H1 (cell line): ENCODE measurements around the gene RNU6-1. TPM values are rescaled to one million over a fixed set of nuclear protein-coding genes. Genes with fewer than 3 reads are reported as not detected.

Experiments used
- CTCF ChIA-PET: fragments of 300-600 bp; sonication (Branson Sonifier 250); formaldehyde crosslinking; loops from one replicate; lab custom pipeline; 2021; ENCODE audit not compliant: partially characterized antibody; lab: Charles Lee
- POLR2A ChIA-PET: fragments of 300-600 bp; sonication (Branson Sonifier 250); formaldehyde crosslinking; loops from one replicate; lab custom pipeline; 2021; ENCODE audit warnings: inconsistent platforms; ENCODE audit not compliant: partially characterized antibody; lab: Charles Lee
- DNase-seq, 2 experiments: peaks; one replicate each; pipeline versions ENCODE4 v3.0.0 to v3.0.0-alpha.2; 2010 to 2022; ENCODE audit warnings: low spot score in 2 of 2, low read depth in 1 of 2, mixed read lengths in 1 of 2
- FAIRE-seq: peaks from 2 replicates; lab custom pipeline; 2011; peaks lifted over from hg19 to GRCh38; lab: Jason Lieb, UNC
- H2AFZ ChIP-seq: 2 replicates; pipeline ENCODE4 v1.8.1; 2012; ENCODE audit warnings: low read length, inconsistent platforms
- H2AK5ac ChIP-seq: 2 replicates; pipeline ENCODE4 v1.6.1; 2013; ENCODE audit warnings: low read depth, low read length
- H2BK120ac ChIP-seq: replicated peaks from 2 replicates; pipeline ENCODE3; 2013; ENCODE audit warnings: low read depth, low read length, inconsistent platforms
- H2BK12ac ChIP-seq: 2 replicates; pipeline ENCODE4 v1.6.1; 2013; ENCODE audit warnings: low read depth, low read length
- H2BK15ac ChIP-seq: 2 replicates; pipeline ENCODE4 v1.6.1; 2013; ENCODE audit warnings: low read length
- H2BK20ac ChIP-seq: 2 replicates; pipeline ENCODE4 v1.6.1; 2013; ENCODE audit warnings: low read length
- H2BK5ac ChIP-seq: 2 replicates; pipeline ENCODE4 v1.6.1; 2013; ENCODE audit warnings: low read depth, low read length
- H3K14ac ChIP-seq: 2 replicates; pipeline ENCODE4 v1.6.1; 2013; ENCODE audit warnings: inconsistent platforms; ENCODE audit not compliant: insufficient read length
- H3K18ac ChIP-seq: 2 replicates; pipeline ENCODE4 v1.6.1; 2013; ENCODE audit warnings: low read length; ENCODE audit errors: extremely low read depth
- H3K23ac ChIP-seq: 2 replicates; pipeline ENCODE4 v1.6.1; 2013; ENCODE audit warnings: inconsistent platforms; ENCODE audit not compliant: insufficient read length
- H3K23me2 ChIP-seq: 2 replicates; pipeline ENCODE4 v1.6.1; 2013; ENCODE audit warnings: low read depth, low read length
- H3K27ac ChIP-seq: 2 replicates; pipeline ENCODE4 v1.6.1; 2011; ENCODE audit warnings: low read depth, low read length, inconsistent platforms
- H3K27me3 ChIP-seq, 4 experiments: replicated peaks in 1 of 4; 1 replicate in 1 of 4; 2 replicates in 3 of 4; pipeline versions ENCODE4 v1.6.1 to v1.8.1; 2011 to 2013; ENCODE audit warnings: low read length in 3 of 4, mild to moderate bottlenecking in 3 of 4, inconsistent platforms in 2 of 4, mixed read lengths in 2 of 4, moderate library complexity in 1 of 4; ENCODE audit not compliant: control insufficient read depth in 3 of 4, insufficient read depth in 3 of 4; ENCODE audit errors: extremely low read depth in 1 of 4
- H3K36me3 ChIP-seq, 4 experiments: 2 replicates each; pipeline versions ENCODE4 v1.6.1 to v1.8.1; 2011 to 2013; ENCODE audit warnings: mild to moderate bottlenecking in 4 of 4, low read length in 3 of 4, moderate library complexity in 2 of 4, control low read depth in 1 of 4, inconsistent platforms in 1 of 4; ENCODE audit not compliant: insufficient read depth in 4 of 4, control insufficient read depth in 2 of 4
- H3K4ac ChIP-seq: replicated peaks from 2 replicates; pipeline ENCODE3; 2013; ENCODE audit warnings: low read length, low read depth, mixed read lengths, inconsistent platforms; ENCODE audit not compliant: insufficient read length
- H3K4me1 ChIP-seq, 4 experiments: replicated peaks in 1 of 4; 1 replicate in 1 of 4; 2 replicates in 3 of 4; pipeline versions ENCODE4 v1.6.1 to v1.8.1; 2011 to 2013; ENCODE audit warnings: low read length in 3 of 4, inconsistent platforms in 2 of 4, mixed read lengths in 1 of 4; ENCODE audit not compliant: insufficient read depth in 4 of 4, control insufficient read depth in 3 of 4
- H3K4me2 ChIP-seq, 2 experiments: 2 replicates each; pipeline versions ENCODE4 v1.6.1 to v1.8.1; 2011 to 2013; ENCODE audit warnings: low read depth in 2 of 2, low read length in 2 of 2, control low read depth in 1 of 2, inconsistent platforms in 1 of 2, mild to moderate bottlenecking in 1 of 2; ENCODE audit not compliant: insufficient read depth in 1 of 2
- H3K4me3 ChIP-seq, 4 experiments: fragments of 200-600, 300-600 bp in 1 of 4; sonication (generic), shearing (Covaris generic), sonication (Bioruptor Twin) in 1 of 4; 2 replicates each; pipeline versions ENCODE4 v1.5.1 to v1.8.1; 2011 to 2016; ENCODE audit warnings: low read length in 4 of 4, low read depth in 3 of 4, control low read depth in 2 of 4, inconsistent platforms in 2 of 4, mild to moderate bottlenecking in 2 of 4, mixed read lengths in 1 of 4, moderate library complexity in 1 of 4; ENCODE audit not compliant: insufficient read depth in 2 of 4; ENCODE audit errors: extremely low read depth in 1 of 4
- H3K56ac ChIP-seq: replicated peaks from 2 replicates; pipeline ENCODE3; 2013; ENCODE audit warnings: low read depth, mild to moderate bottlenecking, mixed read lengths, low read length, inconsistent platforms; ENCODE audit not compliant: insufficient read length
- H3K79me1 ChIP-seq: 2 replicates; pipeline ENCODE4 v1.6.1; 2013; ENCODE audit warnings: low read depth, low read length, control low read depth
- H3K79me2 ChIP-seq, 2 experiments: 2 replicates each; pipeline versions ENCODE4 v1.6.1 to v1.8.1; 2012 to 2013; ENCODE audit warnings: low read length in 2 of 2, mild to moderate bottlenecking in 2 of 2, inconsistent platforms in 1 of 2; ENCODE audit not compliant: insufficient read depth in 2 of 2, control insufficient read depth in 1 of 2
- H3K9ac ChIP-seq, 4 experiments: replicated peaks in 1 of 4; 1 replicate in 1 of 4; 2 replicates in 3 of 4; pipeline versions ENCODE4 v1.6.1 to v1.8.1; 2011 to 2013; ENCODE audit warnings: low read depth in 3 of 4, low read length in 3 of 4, control low read depth in 2 of 4, mild to moderate bottlenecking in 2 of 4, moderate library complexity in 2 of 4, inconsistent platforms in 1 of 4; ENCODE audit errors: extremely low read depth in 1 of 4
- H3K9me3 ChIP-seq, 2 experiments: 2 replicates each; pipeline versions ENCODE4 v1.6.1 to v1.8.1; 2012 to 2013; ENCODE audit warnings: mild to moderate bottlenecking in 2 of 2, moderate library complexity in 2 of 2, control low read depth in 1 of 2, inconsistent platforms in 1 of 2, low read depth in 1 of 2, low read length in 1 of 2, mixed read lengths in 1 of 2; ENCODE audit not compliant: insufficient read depth in 2 of 2
- H4K20me1 ChIP-seq, 2 experiments: replicated peaks in 1 of 2; 2 replicates each; pipeline versions ENCODE3 to v1.8.1; 2011 to 2013; ENCODE audit warnings: inconsistent platforms in 2 of 2, low read length in 2 of 2, mild to moderate bottlenecking in 1 of 2; ENCODE audit not compliant: insufficient read depth in 2 of 2, control insufficient read depth in 1 of 2
- H4K5ac ChIP-seq: 2 replicates; pipeline ENCODE4 v1.6.1; 2013; ENCODE audit warnings: low read length, low read depth, mixed read lengths, inconsistent platforms; ENCODE audit not compliant: insufficient read length
- H4K8ac ChIP-seq: 2 replicates; pipeline ENCODE4 v1.8.0; 2013; ENCODE audit warnings: mild to moderate bottlenecking, moderate library complexity, low read length, inconsistent platforms; ENCODE audit not compliant: insufficient read depth; ENCODE audit errors: extremely low read depth
- H4K91ac ChIP-seq: replicated peaks from 2 replicates; pipeline ENCODE3; 2013; ENCODE audit warnings: low read length, mixed read lengths, inconsistent platforms; ENCODE audit not compliant: insufficient read length
- ATF3 ChIP-seq: IDR thresholded peaks from 2 replicates; pipeline ENCODE4 v1.6.1; 2011; ENCODE audit warnings: low read depth, mild to moderate bottlenecking, low read length; ENCODE audit not compliant: insufficient read depth
- CBX5 ChIP-seq: fragments of 300-800, 300-1000 bp; sonication (generic); IDR thresholded peaks from 2 replicates; pipeline ENCODE4 v1.7.1; 2016; ENCODE audit warnings: antibody characterized with exemption, low read length, low read depth
- CEBPB ChIP-seq: IDR thresholded peaks from 2 replicates; pipeline ENCODE4 v1.6.1; 2012; ENCODE audit warnings: low read depth, low read length
- CHD1 ChIP-seq: IDR thresholded peaks from 2 replicates; pipeline ENCODE4 v1.6.1; 2012; ENCODE audit warnings: low read depth, low read length, improper control_type of control experiment
- EGR1 ChIP-seq: IDR thresholded peaks from 2 replicates; pipeline ENCODE4 v1.6.1; 2011; ENCODE audit warnings: low read depth, low read length, borderline replicate concordance
- GABPA ChIP-seq: IDR thresholded peaks from 2 replicates; pipeline ENCODE4 v1.6.1; 2011; ENCODE audit warnings: mild to moderate bottlenecking, low read length, moderate library complexity, borderline replicate concordance; ENCODE audit not compliant: insufficient read depth
- GTF2F1 ChIP-seq: IDR thresholded peaks from 2 replicates; pipeline ENCODE4 v1.6.1; 2012; ENCODE audit warnings: low read depth, low read length, improper control_type of control experiment, borderline replicate concordance
- KDM5A ChIP-seq: fragments of 200-600 bp; IDR thresholded peaks from 2 replicates; pipeline ENCODE4 v1.7.1; 2012; ENCODE audit warnings: mild to moderate bottlenecking, low read length, inconsistent platforms, mixed read lengths
- MAFK ChIP-seq: IDR thresholded peaks from 2 replicates; pipeline ENCODE4 v1.6.1; 2012; ENCODE audit warnings: low read depth, mild to moderate bottlenecking, improper control_type of control experiment, low read length
- MAX ChIP-seq: IDR thresholded peaks from 2 replicates; pipeline ENCODE4 v1.6.1; 2012; ENCODE audit warnings: inconsistent platforms
- POU5F1 ChIP-seq: IDR thresholded peaks from 2 replicates; pipeline ENCODE4 v1.6.1; 2011; ENCODE audit warnings: low read depth, mild to moderate bottlenecking, low read length, moderate library complexity
- RXRA ChIP-seq: IDR thresholded peaks from 2 replicates; pipeline ENCODE4 v1.6.1; 2011; ENCODE audit warnings: low read depth, mild to moderate bottlenecking, low read length, moderate library complexity; ENCODE audit not compliant: insufficient read depth
- TBP ChIP-seq: IDR thresholded peaks from 2 replicates; pipeline ENCODE4 v1.6.1; 2011; ENCODE audit warnings: low read depth, low read length, improper control_type of control experiment
- TCF12 ChIP-seq: IDR thresholded peaks from 2 replicates; pipeline ENCODE4 v1.6.1; 2011; ENCODE audit warnings: low read depth, mild to moderate bottlenecking, low read length
- YY1 ChIP-seq: IDR thresholded peaks from 2 replicates; pipeline ENCODE4 v1.6.1; 2011; ENCODE audit warnings: low read depth, mild to moderate bottlenecking, low read length
- WGBS, 2 experiments: shearing (Covaris generic) in 1 of 2; methylation state at CpG; one replicate each; pipeline versions ENCODE4 v1.1.6 to v1.1.7; 2013 to 2015; ENCODE audit warnings: low lambda C conversion rate in 2 of 2, mixed read lengths in 2 of 2, inconsistent platforms in 1 of 2, low coverage in 1 of 2, missing lambda C conversion rate in 1 of 2; ENCODE audit not compliant: insufficient replicate concordance in 2 of 2, insufficient coverage in 1 of 2, insufficient read length in 1 of 2; ENCODE audit errors: extremely low coverage in 1 of 2, missing lambda C conversion rate in 1 of 2; 5-methylcytosine and 5-hydroxymethylcytosine counted together
- polyA plus RNA-seq, 7 experiments: library from polyadenylated mRNA; depleted of rRNA in 3 of 7; stranded (reverse) in 5 of 7; unstranded in 2 of 7; fragments of >200 nt in 5 of 7; fragments of 200-250 nt in 2 of 7; gene quantifications; 1 replicate in 5 of 7; 2 replicates in 1 of 7; 4 replicates in 1 of 7; pipeline versions ENCODE4 v1.2.1 to v1.2.3, GENCODE V29; 2011 to 2013; ENCODE audit warnings: missing spikeins in 2 of 7, mixed read lengths in 2 of 7
- total RNA-seq: library from RNA; stranded (reverse); fragmentation: NEBNext Ultra II Directional; extraction: Animal tissue kit (Norgen Biotek cat#: 25700); gene quantifications from 2 replicates; pipeline ENCODE4 v1.2.1, GENCODE V29; 2021

RNU6-1 gene
- total and polyA plus RNA-seq, 2 of the 8 experiments (the other 6 are each of a cell fraction or from before 2014, with no cell fraction given), result not detected

- no peak overlapping the region for H2AK5ac ChIP-seq
- H3K9me3 ChIP-seq, result no peaks in the 10 kb centered on the region
- H3K36me3 ChIP-seq, result no peaks in the 10 kb centered on the region
- H3K14ac ChIP-seq, result no peak overlapping the region
- H3K4me1 ChIP-seq, result peaks cover 0 to 28% (median 19%) of the 10 kb centered on the region in 4 experiments; a peak in 6 of 7 replicates
- no peaks in the 10 kb centered on the region for H3K23me2 ChIP-seq
- no peaks in the 10 kb centered on the region for H3K79me2 ChIP-seq
- H4K8ac ChIP-seq, result no peak overlapping the region
- 0 out of 2 replicates have a peak overlapping the region, but pooled peaks have one; percentile 9 for H2BK12ac ChIP-seq
- H3K23ac ChIP-seq, result no peak overlapping the region
- H2BK20ac ChIP-seq, result no peak overlapping the region
- no peak overlapping the region for H3K4me3 ChIP-seq
- FAIRE-seq (no peak), DNase-seq (no peak)
- no peak overlapping the region for H2BK5ac ChIP-seq
- H3K4me2 ChIP-seq, result no peak overlapping the region
- no peak overlapping the region for H3K27ac ChIP-seq
- no peaks in the 10 kb centered on the region; a peak in 2 of 7 replicates for H3K27me3 ChIP-seq
- H4K91ac ChIP-seq, result peak overlapping the region; percentile 23
- POLR2A ChIA-PET, result no interaction called here
- no peak overlapping the region for H3K9ac ChIP-seq
- no peak overlapping the region for H2AFZ ChIP-seq
- WGBS, 2 experiments, result 97% methylated on average over 5 of the region's 5 CpGs; no CpG with 5 or more reads in 1 of the 2 experiments
- no peaks in the 10 kb centered on the region for H3K79me1 ChIP-seq
- H4K5ac ChIP-seq, result no peak overlapping the region
- no peaks in the 10 kb centered on the region for H4K20me1 ChIP-seq
- H3K18ac ChIP-seq, result no peak overlapping the region
- H2BK120ac ChIP-seq, result no peak overlapping the region
- H2BK15ac ChIP-seq, result 0 out of 2 replicates have a peak overlapping the region, but pooled peaks have one; percentile 46
- CTCF ChIA-PET, result interaction anchor here (0.5 to 1.0 kb wide), 3 partner anchors 212 to 350 kb away, joined by 3 read pairs; no protein-coding TSS in a partner anchor
- H3K4ac ChIP-seq, result no peak overlapping the region
- H3K56ac ChIP-seq, result no peak overlapping the region
- TF ChIP-seq TBP, result no peak
- no peak for TF ChIP-seq GTF2F1
- TF ChIP-seq CBX5, result no peak
- no peak for TF ChIP-seq CEBPB
- no peak for TF ChIP-seq POU5F1
- TF ChIP-seq MAX, result no peak
- TF ChIP-seq RXRA, result no peak
- TF ChIP-seq MAFK, result no peak
- TF ChIP-seq YY1, result no peak
- no peak for TF ChIP-seq EGR1
- no peak for TF ChIP-seq ATF3
- no peak for TF ChIP-seq TCF12
- no peak for TF ChIP-seq KDM5A
- TF ChIP-seq CHD1, result no peak
- no peak for TF ChIP-seq GABPA
Observed at GRCh38 chr15:67807141-67807540, 32.7 kb downstream of the RNU6-1 start.
